Activated T-helper 2 cell treated with anti-CD3 and anti-CD28 coated beads, Interferon-gamma antibody, Interleukin-2, Interleukin-4, amounts not matched to agents 10 μg/mL and 5 μg/mL and 100 μg/mL, durations not matched to agents 14 hours and 24 hours and 36 hours (primary cell): Measurements from ENCODE around the gene CYP3A5. TPM values are rescaled to one million over a fixed set of nuclear protein-coding genes. Genes with fewer than 3 reads are reported as not detected.
"Not testable (repeated sequence)": the region's sequence is repeated elsewhere in the genome, so short reads cannot be mapped to it uniquely, and the experiment has no call there.

ENCODE experiments used
- DNase-seq: peaks from one replicate; pipeline ENCODE4 v3.0.0; 2021; ENCODE audit warnings: low spot score
- H3K27ac Mint-ChIP-seq: one replicate; pipeline ENCODE4 v1.8.0; 2021; ENCODE audit warnings: mixed read lengths
- H3K27me3 Mint-ChIP-seq: one replicate; pipeline ENCODE4 v1.8.0; 2021; ENCODE audit warnings: low read depth, mixed read lengths
- H3K36me3 Mint-ChIP-seq: one replicate; pipeline ENCODE4 v1.8.0; 2021; ENCODE audit warnings: low read depth, mixed read lengths
- H3K4me1 Mint-ChIP-seq: one replicate; pipeline ENCODE4 v1.8.0; 2021; ENCODE audit warnings: low read depth, mixed read lengths
- H3K4me3 Mint-ChIP-seq: one replicate; pipeline ENCODE4 v1.8.0; 2021; ENCODE audit warnings: low read depth, mild to moderate bottlenecking, moderate library complexity, mixed read lengths
- H3K9me3 Mint-ChIP-seq: one replicate; pipeline ENCODE4 v1.8.0; 2021; ENCODE audit warnings: mixed read lengths
- intact Hi-C: fragments of 100-400 bp; cut with micrococcal nuclease; formaldehyde crosslinking; loops from one replicate; pipeline ENCODE4 v1.15.1; 2023
- total RNA-seq: library from RNA; stranded (reverse); gene quantifications from 2 replicates; pipeline ENCODE4 v1.2.3, GENCODE V29; 2022

The CYP3A5 gene
- total RNA-seq, 1 donor from 2014 or later, result not detected

DNA sequence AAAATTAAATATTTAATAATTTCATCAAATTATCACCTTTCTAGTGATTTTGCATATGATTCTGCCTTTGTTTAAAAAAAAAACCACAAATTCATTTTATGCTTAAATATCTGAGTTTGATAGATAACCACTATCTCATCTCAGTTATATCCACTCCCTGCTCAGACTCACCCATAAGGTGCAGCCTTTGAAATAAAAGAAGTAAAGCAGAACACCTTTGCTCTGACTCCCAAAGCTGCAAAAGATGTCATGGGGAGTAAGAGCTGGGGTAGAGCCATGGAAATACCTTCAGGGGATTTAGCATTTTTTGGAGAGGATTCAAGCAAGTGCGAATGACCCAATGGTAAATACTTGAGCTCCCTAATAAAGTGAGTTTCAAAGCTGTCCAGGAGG is 15.1 kb upstream of the CYP3A5 start:
- no peaks in the 10 kb centered on the region for H3K27me3 Mint-ChIP-seq
- no peak overlapping the region for H3K27ac Mint-ChIP-seq
- no peak for DNase-seq
- peaks cover 9% of the 10 kb centered on the region for H3K9me3 Mint-ChIP-seq
- no peaks in the 10 kb centered on the region for H3K4me1 Mint-ChIP-seq
- no peak overlapping the region for H3K4me3 Mint-ChIP-seq
- H3K36me3 Mint-ChIP-seq, result no peaks in the 10 kb centered on the region
- intact Hi-C loops, result no loop called here

DNA sequence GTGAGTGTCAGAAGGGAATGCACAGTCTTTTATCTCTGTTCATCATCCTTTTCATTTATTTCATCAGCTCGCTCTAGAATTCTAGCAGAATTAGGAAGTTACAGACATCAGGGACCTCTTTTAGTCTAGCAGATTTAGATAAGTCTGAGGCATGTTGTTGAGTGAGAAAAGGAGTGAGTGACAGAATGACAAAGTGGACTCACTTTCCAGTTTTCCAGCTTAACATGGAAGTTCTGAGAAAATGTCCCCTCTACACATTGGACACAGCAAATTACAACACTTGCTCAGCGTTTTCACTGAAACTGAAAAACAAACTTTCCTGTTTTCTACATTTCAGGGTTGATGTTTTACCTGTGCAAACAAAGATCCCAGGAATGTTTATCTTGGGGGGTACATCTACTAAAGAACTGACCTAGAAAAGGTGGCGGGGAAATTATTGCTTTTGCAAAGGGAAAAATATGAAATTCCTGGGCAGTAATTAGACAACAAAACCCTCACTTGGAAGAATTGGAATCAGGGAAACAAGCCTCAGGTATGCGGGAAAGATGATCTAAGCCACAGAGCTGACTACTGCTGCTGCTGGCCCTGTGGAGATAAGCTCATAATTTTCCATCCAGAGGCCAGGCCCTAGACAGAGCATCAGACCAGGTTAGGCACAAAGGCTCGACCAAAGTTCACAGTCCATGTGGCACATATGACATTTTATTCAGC is 14.6 kb upstream of the CYP3A5 start:
- no peaks in the 10 kb centered on the region for H3K27me3 Mint-ChIP-seq
- intact Hi-C loops, result no loop called here
- H3K27ac Mint-ChIP-seq, result no peak overlapping the region
- H3K9me3 Mint-ChIP-seq, result peaks cover 9% of the 10 kb centered on the region
- H3K36me3 Mint-ChIP-seq, result no peaks in the 10 kb centered on the region
- H3K4me1 Mint-ChIP-seq, result no peaks in the 10 kb centered on the region
- H3K4me3 Mint-ChIP-seq, result no peak overlapping the region
- DNase-seq, result no peak

GRCh38 chr7:99693427-99694200 is 13.8 kb upstream of the CYP3A5 start:
- Mint-ChIP-seq H3K27ac (no peak overlapping the region), H3K4me3 (no peak overlapping the region), H3K4me1 (no peaks in the 10 kb centered on the region), H3K27me3 (no peaks in the 10 kb centered on the region), H3K9me3 (peaks cover 9% of the 10 kb centered on the region), H3K36me3 (no peaks in the 10 kb centered on the region)
- intact Hi-C loops, result no loop called here
- no peak for DNase-seq

DNA sequence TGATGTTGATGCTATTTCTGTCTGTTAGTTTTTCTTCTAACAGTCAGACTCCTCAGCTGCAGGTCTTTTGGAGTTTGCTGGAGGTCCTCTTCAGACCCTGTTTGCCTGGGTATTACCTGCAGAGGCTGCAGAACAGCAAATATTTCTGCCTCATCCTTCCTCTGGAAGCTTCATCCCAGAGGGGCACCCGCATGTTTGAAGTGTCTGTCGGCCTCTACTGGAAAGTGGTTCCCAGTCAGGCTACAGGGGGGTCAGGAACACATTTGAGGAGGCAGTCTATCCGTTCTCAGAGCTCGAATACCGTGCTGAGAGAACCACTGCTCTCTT is 13.3 kb upstream of the CYP3A5 start:
- Mint-ChIP-seq H3K4me1 (no peaks in the 10 kb centered on the region), H3K9me3 (peaks cover 9% of the 10 kb centered on the region)
- DNase-seq, result no peak

DNA sequence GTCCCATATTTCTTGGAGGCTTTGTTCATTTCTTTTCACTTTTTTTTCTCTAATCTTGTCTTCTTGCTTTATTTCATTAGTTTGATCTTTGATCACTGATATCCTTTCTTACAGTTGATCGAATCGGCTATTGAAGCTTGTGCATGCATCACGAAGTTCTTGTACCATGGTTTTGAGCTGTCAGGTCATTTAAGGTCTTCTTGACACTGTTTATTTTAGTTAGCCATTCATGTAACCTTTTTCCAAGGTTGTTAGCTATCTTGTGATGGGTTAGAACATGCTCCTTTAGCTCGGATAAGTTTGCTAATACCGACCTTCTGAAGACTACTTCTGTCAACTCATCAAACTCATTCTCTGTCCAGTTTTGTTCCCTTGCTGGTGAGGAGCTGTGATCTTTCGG is 12.8 kb upstream of the CYP3A5 start:
- H3K27me3 Mint-ChIP-seq, H3K4me3 Mint-ChIP-seq, intact Hi-C loops, DNase-seq, H3K4me1 Mint-ChIP-seq, H3K27ac Mint-ChIP-seq, H3K36me3 Mint-ChIP-seq, H3K9me3 Mint-ChIP-seq: not testable (repeated sequence)

More for the DNA sequence above, 13.3 kb upstream of the CYP3A5 start:
- Mint-ChIP-seq H3K36me3 (no peaks in the 10 kb centered on the region), H3K4me3 (no peak overlapping the region), H3K27ac (no peak overlapping the region), H3K27me3 (no peaks in the 10 kb centered on the region)
- intact Hi-C loops, result no loop called here

GRCh38 chr7:99691658-99692057 is 11.9 kb upstream of the CYP3A5 start:
- H3K27me3 Mint-ChIP-seq, H3K27ac Mint-ChIP-seq, H3K4me1 Mint-ChIP-seq, H3K36me3 Mint-ChIP-seq, H3K4me3 Mint-ChIP-seq, intact Hi-C loops, DNase-seq: not testable (repeated sequence)
- H3K9me3 Mint-ChIP-seq, result peaks cover 13% of the 10 kb centered on the region

DNA sequence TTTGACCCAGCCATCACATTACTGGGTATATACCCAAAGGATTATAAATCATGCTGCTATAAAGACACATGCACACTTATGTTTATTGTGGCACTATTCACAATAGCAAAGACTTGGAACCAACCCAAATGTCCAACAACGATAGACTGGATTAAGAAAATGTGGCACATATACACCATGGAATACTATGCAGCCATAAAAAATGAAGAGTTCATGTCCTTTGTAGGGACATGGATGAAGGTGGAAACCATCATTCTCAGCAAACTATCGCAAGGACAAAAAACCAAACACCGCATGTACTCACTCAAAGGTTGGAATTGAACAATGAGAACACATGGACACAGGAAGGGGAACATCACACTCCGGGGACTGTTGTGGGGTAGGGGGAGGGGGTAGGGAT is 11.1 kb upstream of the CYP3A5 start:
- intact Hi-C loops, DNase-seq, H3K4me3 Mint-ChIP-seq, H3K27ac Mint-ChIP-seq, H3K36me3 Mint-ChIP-seq, H3K4me1 Mint-ChIP-seq, H3K27me3 Mint-ChIP-seq: not testable (repeated sequence)
- H3K9me3 Mint-ChIP-seq, result peaks cover 13% of the 10 kb centered on the region

DNA sequence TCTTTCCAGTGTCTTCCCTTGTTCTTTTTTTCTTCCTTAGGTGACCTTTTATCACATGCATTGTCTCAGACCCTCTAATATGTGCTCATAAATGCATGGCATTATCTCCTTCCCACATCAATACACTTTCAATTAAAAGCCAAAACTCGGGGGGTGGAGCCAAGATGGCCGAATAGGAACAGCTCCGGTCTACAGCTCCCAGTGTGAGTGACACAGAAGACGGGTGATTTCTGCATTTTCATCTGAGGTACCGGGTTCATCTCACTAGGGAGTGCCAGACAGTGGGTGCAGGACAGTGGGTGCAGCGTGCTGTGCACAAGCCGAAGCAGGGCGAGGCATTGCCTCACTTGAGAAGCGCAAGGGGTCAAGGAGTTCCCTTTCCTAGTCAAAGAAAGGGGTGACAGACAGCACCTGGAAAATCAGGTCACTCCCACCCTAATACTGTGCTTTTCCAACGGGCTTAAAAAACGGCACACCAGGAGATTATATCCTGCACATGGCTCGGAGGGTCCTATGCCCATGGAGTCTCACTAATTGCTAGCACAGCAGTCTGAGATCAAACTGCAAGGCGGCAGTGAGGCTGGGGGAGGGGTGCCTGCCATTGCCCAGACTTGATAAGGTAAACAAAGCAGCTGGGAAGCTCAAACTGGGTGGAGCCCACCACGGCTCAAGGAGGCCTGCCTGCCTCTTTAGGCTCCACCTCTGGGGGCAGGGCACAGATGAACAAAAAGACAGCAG is 6.2 kb upstream of the CYP3A5 start:
- H3K27ac Mint-ChIP-seq, H3K4me1 Mint-ChIP-seq, DNase-seq, H3K4me3 Mint-ChIP-seq, intact Hi-C loops, H3K36me3 Mint-ChIP-seq, H3K27me3 Mint-ChIP-seq: not testable (repeated sequence)
- H3K9me3 Mint-ChIP-seq, result peaks cover 13% of the 10 kb centered on the region

GRCh38 chr7:99685129-99685758 is 5.4 kb upstream of the CYP3A5 start:
- Mint-ChIP-seq H3K9me3 (peaks cover 12% of the 10 kb centered on the region), H3K27ac (no peak overlapping the region)

DNA sequence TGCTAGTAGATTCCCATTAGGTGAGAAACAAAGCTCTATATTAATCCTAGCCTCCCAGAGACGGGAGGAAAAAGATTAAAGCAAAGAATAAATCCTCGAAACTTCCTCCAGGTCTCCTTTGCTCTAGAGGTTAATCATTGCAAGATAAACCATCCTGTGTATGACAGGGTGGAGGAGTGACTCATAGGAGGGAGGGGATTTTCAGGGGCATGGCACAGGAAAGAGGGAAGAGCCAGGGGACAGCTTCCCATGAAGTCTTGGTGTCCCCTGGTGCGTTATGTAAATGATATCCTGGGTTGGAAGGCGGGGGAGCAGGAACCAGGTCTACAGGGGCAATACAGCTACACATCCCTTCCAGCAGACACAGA is 780 bp downstream of the CYP3A5 start:
- Mint-ChIP-seq H3K27ac (no peak overlapping the region), H3K4me1 (peaks cover 14% of the 10 kb centered on the region), H3K9me3 (peaks cover 8% of the 10 kb centered on the region), H3K36me3 (peaks cover 5% of the 10 kb centered on the region), H3K27me3 (no peaks in the 10 kb centered on the region), H3K4me3 (no peak overlapping the region)
- DNase-seq, result no peak
- intact Hi-C loops, result no loop called here

More at GRCh38 chr7:99685129-99685758, 5.4 kb upstream of the CYP3A5 start:
- intact Hi-C loops, result no loop called here
- H3K27me3 Mint-ChIP-seq, result peaks cover 1% of the 10 kb centered on the region
- peaks cover 5% of the 10 kb centered on the region for H3K36me3 Mint-ChIP-seq
- no peaks in the 10 kb centered on the region for H3K4me1 Mint-ChIP-seq
- H3K4me3 Mint-ChIP-seq, result no peak overlapping the region
- no peak for DNase-seq

- Mint-ChIP-seq H3K4me3 (no peak overlapping the region), H3K4me1 (peaks cover 14% of the 10 kb centered on the region), H3K27me3 (no peaks in the 10 kb centered on the region), H3K36me3 (peaks cover 5% of the 10 kb centered on the region), H3K27ac (no peak overlapping the region), H3K9me3 (peaks cover 6% of the 10 kb centered on the region)
- intact Hi-C loops, result no loop called here
- no peak for DNase-seq
Observed at GRCh38 chr7:99677648-99678045, 2.1 kb downstream of the CYP3A5 start.

GRCh38 chr7:99677013-99677647 is 2.7 kb downstream of the CYP3A5 start:
- H3K9me3 Mint-ChIP-seq, result peaks cover under 1% of the 10 kb centered on the region
- peaks cover 14% of the 10 kb centered on the region for H3K4me1 Mint-ChIP-seq
- H3K27ac Mint-ChIP-seq, result no peak overlapping the region
- peaks cover 1% of the 10 kb centered on the region for H3K36me3 Mint-ChIP-seq
- H3K27me3 Mint-ChIP-seq, result no peaks in the 10 kb centered on the region
- no peak for DNase-seq
- no peak overlapping the region for H3K4me3 Mint-ChIP-seq
- intact Hi-C loops, result no loop called here
